Measurements from ENCODE around the gene NLRP4.
"Not testable (repeated sequence)": the region's sequence is repeated elsewhere in the genome, so short reads cannot be mapped to it uniquely, and the experiment has no call there.

NLRP4 gene

DNA sequence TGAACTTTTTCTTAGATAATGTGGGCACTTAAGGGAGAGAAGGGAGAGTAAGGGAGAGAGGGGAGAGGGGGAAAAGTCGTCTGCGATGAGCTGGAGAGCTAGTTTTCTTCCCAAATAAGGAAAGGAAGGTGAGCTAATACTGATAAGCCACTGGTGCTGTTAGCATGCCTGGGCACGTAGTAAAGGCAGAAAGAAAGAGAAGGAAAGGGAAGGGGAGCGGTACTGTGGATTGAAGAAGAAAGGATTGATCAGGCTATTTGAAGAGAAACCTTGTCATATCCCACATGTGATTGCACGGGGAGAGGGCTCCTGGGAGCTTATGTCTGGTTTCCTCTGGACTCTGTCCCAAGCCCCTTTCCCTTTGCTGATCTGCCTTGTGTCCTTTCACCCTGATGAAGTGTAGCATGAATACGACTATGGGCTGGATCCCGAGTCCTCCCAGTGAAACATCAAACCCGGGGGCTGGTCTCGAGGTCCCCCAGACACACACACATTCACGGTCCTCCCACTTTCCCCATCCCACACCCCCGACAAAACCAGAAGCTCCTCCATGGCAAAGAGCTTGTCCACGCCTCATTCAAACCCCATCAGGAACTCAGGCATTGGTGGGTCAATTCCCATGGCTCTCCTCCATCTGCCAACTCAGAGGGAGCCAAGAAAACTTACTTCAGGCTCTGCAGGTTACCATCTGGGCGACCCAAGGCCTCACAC, 65.2 kb downstream of the NLRP4 start:
- DNase-seq: no peak

DNA sequence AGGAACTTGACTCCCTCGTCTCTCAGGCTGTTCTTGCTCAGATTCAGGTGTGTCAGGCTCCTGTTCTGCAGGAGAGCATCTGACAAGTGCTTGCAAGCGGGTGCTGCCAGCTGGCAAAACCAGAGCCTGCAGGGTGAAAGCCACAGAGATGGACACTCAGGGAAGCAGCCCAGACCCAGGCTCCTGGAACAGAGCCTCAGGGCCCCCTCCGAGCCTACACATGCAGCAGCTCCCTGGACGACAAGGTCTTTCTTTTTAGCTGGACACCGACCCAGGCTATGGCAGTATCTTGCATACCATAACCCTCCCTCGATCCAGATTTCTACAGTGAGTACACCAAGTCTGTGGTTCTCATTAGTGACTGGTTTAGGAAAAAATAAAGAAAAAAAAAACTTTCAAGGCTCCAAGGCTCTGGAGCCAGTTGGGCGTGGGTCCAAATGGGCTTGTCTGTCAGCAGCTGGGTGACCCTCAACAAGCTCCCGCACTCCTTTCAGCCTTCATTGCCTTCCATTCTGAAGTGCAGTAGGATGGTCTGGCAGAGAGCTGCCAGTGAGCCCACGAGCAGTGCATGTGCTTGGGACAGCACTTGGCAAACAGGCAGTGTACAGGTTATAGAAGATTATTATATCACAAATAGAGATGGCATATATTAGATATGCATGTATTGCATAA, 65.9 kb downstream of the NLRP4 start:
- no peak for DNase-seq

DNA sequence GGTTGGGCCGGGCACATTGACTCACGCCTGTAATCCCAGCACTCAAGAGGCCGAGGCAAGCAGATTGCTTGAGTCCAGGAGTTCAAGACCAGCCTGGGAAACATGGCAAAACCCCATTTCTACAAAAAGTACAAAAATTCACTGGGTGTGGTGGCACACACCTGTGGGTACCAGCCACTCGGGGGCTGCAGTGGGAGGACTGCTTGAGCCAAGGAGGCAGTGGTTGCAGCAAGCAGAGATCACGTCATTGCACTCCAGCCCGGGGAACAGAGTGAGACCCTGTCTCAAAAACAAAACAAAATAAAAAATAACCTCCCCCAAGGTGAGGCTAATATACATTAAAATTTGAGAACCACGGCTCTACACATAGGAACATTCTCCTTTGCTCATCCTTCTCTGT, 70.9 kb downstream of the NLRP4 start:
- no peak for DNase-seq

DNA sequence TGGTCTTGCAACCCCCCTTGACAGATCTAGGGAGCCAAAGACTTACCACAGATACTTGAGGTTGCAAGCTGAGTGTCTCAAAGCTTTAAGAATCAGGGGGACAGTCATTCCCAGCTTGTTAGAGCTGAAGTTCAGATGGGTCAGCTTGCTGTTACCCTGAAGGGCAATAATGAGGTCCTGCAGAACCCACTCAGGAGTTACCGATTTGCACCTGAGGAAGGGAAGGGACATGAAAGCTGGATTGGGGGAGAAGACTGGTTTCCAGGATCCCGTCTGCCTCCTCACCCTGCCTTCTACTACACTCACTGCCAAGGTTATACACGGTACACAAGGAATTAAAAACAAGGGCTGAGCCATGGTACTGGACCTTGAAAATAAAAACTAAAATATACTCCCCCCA, 71.4 kb downstream of the NLRP4 start:
- DNase-seq: no peak

DNA sequence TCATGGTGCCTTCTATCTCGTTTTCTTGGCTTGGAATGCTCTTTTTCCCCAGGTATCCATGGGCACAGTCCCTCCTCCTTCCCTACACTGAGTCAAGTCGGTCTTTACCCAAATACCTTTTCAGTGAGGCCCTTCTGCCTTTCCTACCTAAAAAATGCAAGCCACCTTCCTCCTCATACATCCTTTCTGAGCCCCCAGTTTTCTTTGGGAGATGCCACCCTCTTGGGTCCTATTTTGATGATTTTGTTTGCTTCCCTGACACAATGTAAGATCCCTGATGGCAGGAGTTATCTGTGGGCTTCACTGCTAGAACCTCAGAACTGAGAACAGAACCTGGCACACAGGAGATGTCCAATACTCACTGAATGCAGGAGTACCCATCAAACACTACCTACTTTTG, 73.5 kb downstream of the NLRP4 start:
- no peak for DNase-seq

DNA sequence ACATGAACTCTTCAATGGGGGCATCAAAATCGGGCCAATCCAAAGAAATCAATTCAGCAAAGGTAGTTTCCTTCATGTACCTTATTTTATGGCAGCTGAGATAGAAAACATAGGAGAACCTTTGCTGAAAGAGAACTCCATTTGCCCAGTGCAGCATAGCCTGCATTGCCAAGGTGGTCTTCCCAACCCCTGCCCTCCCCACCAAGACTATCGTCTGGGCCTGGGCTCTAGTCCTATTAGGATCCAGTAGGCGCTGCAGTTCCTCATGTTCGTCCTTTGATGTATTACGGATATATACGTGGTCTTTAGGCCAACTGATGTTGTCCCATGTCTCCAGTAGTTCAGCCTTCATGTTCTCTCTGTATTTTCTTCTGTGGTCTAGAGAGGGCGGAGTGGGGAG, 76.6 kb downstream of the NLRP4 start:
- DNase-seq: no peak

DNA sequence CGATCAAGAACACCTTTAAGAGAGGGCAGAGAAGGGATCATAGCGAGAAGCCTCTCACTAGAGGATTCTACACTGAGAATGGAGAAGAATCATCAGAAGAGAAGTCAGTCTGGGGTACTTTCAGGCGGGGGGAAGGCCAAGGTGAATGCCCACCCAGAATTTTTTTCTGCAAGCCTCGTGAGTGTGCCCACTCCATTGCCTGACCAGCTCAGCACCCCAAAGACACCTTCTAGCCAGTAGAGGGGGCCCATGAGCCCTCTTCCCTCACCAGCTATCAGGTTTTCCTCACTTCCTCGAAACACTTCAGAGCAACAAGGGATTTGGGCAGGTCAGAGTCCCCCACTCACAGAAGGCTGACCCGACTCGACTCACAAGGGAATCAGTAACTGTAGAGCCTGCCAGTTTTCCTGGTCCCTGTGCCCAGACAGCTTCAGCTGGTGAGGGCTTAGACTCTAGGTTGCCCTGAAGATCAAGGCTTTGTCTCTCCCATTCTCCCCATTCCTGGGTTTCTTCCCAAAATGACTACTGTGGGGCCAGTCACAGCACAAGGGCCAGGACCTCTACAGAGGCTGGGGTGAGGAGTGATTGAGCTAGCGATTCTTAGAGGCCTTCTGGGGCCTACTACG, 77.4 kb downstream of the NLRP4 start:
- DNase-seq: no peak

DNA sequence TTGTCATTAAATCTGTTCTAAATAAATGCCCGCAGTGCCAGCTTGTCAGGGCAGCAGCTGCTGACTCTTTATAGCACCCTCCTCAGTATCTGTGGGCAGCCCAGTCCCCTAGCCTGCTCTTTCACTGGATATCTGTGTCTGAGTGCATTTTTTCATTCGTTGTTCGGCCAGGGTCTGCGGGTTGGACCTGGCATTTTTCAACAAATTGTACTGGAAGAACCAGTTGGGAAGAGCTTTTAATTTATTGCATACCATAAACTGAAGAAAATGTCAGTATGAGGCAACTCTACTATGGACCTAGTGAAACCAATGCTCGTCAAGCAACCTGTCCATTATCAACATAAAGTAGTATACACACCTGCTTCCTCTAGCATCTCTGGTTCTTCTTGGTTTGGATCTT, 87.2 kb downstream of the NLRP4 start:
- no peak for DNase-seq

DNA sequence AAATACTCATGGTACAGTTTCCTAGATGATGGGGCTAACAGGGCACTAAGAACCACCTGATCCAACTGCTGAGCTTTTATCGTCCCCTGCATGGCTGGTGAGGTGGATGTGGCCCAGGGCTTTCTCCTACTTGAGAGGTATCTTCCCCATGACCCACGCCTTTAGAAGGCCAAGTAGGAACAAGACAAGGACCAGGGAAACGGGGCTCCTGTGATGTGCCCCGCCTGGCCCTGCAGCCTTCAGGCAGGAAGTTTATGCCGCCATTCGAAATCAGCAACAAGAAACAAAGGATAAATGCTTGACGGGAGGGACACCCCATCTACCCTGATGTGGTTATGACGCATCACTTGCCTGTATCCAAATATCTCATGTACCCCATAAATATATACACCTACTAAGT, 91.7 kb downstream of the NLRP4 start:
- DNase-seq: no peak

DNA sequence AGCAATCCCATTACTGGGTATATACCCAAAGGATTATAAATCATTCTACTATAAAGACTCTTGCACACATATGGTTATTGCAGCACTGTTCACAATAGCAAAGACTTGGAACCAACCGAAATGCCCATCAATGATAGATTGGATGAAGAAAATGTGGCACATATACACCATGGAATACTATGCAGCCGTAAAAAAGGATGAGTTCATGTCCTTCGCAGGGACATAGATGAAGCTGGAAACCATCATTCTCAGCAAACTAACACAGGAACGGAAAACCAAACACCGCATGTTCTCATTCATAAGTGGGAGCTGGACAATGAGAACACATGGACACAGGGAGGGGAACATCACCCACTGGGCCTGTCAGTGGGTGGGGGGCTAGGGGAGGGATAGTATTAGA, 92.9 kb downstream of the NLRP4 start:
- not testable (repeated sequence) for DNase-seq

DNA sequence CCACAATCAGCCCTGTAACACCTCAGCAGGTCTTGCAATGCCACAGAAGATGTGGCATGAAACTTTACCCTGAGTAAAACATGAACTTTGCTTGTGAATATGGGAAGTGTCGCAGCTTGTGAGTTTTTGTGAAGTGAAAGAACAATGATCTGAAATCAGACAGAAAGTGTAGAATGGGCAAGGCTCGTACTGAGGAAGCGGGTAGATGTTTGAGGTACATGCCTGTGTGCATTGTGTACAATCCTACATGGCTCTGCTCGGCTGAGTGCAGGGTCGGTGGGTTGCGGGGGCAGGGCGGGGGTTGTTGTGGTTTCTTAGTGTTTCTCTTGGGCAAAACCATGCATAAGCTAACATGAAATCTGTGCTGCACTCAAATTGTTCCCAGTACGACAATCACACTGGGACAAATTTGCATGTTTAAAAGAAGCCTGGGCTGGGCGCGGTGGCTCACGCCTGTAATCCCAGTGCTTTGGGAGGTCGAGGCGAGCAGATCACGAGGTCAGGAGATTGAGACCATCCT, 94.7 kb downstream of the NLRP4 start:
- no peak for DNase-seq
